Activated naive CD4-positive, alpha-beta T cell treated with anti-CD3 and anti-CD28 coated beads, Interleukin-2, amount 10 ng/mL, durations not matched to agents 7 days and 5 days (primary cell): ENCODE data around the gene APOB.
"Not testable (repeated sequence)": the region's sequence is repeated elsewhere in the genome, so short reads cannot be mapped to it uniquely, and the experiment has no call there.

Source experiments
- CTCF ChIA-PET: fragments of 350-600 bp; sonication (Branson Sonifier 250); formaldehyde crosslinking; loops from one replicate; lab custom pipeline; 2021; ENCODE audit warnings: antibody characterized with exemption; lab: Charles Lee
- DNase-seq: peaks from one replicate; pipeline ENCODE4 v3.0.0-alpha.2; 2020
- H3K27ac Mint-ChIP-seq: one replicate; pipeline ENCODE4 v1.8.0; 2021; ENCODE audit warnings: mild to moderate bottlenecking, moderate library complexity, mixed read lengths
- H3K27me3 Mint-ChIP-seq: one replicate; pipeline ENCODE4 v1.8.0; 2021; ENCODE audit warnings: mild to moderate bottlenecking, mixed read lengths
- H3K36me3 Mint-ChIP-seq: one replicate; pipeline ENCODE4 v1.8.0; 2021; ENCODE audit warnings: mixed read lengths
- H3K4me1 Mint-ChIP-seq: one replicate; pipeline ENCODE4 v1.8.0; 2021; ENCODE audit warnings: mixed read lengths
- H3K4me3 Mint-ChIP-seq: one replicate; pipeline ENCODE4 v1.8.0; 2021; ENCODE audit warnings: mild to moderate bottlenecking, moderate library complexity, mixed read lengths
- H3K9me3 Mint-ChIP-seq: one replicate; pipeline ENCODE4 v1.8.0; 2021; ENCODE audit warnings: mixed read lengths

APOB gene

GRCh38 chr2:21032338-21033236, 11.3 kb downstream of the APOB start:
- CTCF ChIA-PET, result interaction anchor here (1.0 to 1.9 kb wide), 2 partner anchors 10 to 285 kb away, joined by 3 to 7 read pairs; no protein-coding TSS in a partner anchor
- H3K9me3 Mint-ChIP-seq, result no peaks in the 10 kb centered on the region
- H3K27me3 Mint-ChIP-seq, result no peaks in the 10 kb centered on the region
- no peaks in the 10 kb centered on the region for H3K4me1 Mint-ChIP-seq
- no peaks in the 10 kb centered on the region for H3K36me3 Mint-ChIP-seq
- no peak for DNase-seq
- H3K27ac Mint-ChIP-seq, result no peak overlapping the region
- H3K4me3 Mint-ChIP-seq, result no peak overlapping the region

- no peaks in the 10 kb centered on the region for H3K4me1 Mint-ChIP-seq
- H3K27ac Mint-ChIP-seq, result no peak overlapping the region
- no peaks in the 10 kb centered on the region for H3K9me3 Mint-ChIP-seq
- no peaks in the 10 kb centered on the region for H3K27me3 Mint-ChIP-seq
- DNase-seq, result no peak
- H3K36me3 Mint-ChIP-seq, result no peaks in the 10 kb centered on the region
- CTCF ChIA-PET, result no interaction called here
- no peak overlapping the region for H3K4me3 Mint-ChIP-seq
Observed at GRCh38 chr2:21030983-21031968, 12.6 kb downstream of the APOB start.

- H3K4me3 Mint-ChIP-seq, result no peak overlapping the region
- H3K27me3 Mint-ChIP-seq, result no peaks in the 10 kb centered on the region
- no peaks in the 10 kb centered on the region for H3K4me1 Mint-ChIP-seq
- H3K9me3 Mint-ChIP-seq, result no peaks in the 10 kb centered on the region
- no peak overlapping the region for H3K27ac Mint-ChIP-seq
- CTCF ChIA-PET, result interaction anchor here (1.1 kb wide), 1 partner anchor 369 kb away, joined by 3 read pairs; no protein-coding TSS in a partner anchor
- no peak for DNase-seq
- no peaks in the 10 kb centered on the region for H3K36me3 Mint-ChIP-seq
Observed at GRCh38 chr2:21029519-21029918, 14.4 kb downstream of the APOB start.

DNA sequence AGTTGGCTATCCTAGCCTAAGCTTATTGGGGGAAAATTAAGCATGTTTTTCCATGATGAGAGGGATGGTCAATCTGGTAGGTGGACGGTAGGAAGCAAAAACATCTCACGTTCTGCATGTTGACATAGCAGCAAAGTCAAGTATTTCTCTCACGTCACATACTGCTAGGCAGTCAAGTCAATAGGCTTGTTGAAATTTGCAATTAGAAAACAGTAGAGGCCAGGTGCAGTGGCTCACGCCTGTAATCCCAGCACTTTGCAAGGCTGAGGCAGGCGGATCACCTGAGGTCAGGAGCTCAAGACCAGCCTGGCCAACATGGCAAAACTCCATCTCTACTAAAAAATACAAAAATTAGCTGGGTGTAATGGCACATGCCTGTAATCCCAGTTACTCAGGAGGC, 14.9 kb downstream of the APOB start:
- H3K4me3 Mint-ChIP-seq, result not testable (repeated sequence)

DNA sequence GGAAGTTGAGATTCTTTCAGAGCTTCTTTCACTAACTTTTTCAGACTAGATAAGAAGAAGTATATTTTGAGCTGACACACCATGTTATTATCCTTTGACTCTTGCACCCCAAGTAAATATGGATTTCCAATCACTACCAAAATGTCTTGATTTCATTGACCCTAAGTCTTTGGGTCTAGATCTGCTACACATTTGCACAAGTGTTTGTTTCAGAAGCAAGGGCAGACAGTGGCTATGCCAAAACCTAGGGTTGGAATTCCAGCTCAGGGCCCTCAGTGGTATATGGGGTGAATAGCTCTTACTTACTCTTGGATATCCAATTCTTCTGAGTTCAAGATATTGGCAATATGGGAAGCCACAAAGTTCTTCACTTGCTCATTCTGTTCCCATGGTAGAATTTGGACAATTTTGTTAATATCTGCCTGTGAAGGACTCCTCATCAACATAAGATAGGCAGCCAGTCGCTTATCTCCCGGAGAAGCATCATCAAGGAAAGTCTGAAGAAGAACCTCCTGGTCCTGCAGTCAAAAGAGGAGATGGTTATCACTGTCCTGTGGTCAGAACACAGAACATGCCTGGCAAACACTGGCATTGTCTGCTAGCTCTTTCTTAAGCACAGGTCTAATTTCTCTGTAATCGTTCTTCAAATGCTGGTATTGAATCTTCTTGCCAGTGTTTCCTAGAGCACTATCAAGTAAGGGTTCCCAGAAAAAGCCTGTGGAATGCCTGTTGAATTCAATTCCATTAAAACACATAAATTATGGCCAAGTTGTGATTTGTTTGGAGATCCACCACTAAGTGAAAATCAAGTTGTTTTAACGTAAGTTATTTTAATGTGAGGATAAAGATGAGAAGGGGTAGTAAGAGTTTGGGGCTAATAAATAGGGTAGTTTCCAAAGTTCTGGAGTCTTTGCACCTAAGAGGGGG, 15.6 kb downstream of the APOB start:
- H3K27me3 Mint-ChIP-seq, result no peaks in the 10 kb centered on the region
- no peak overlapping the region for H3K4me3 Mint-ChIP-seq
- no peak overlapping the region for H3K27ac Mint-ChIP-seq
- CTCF ChIA-PET, result interaction anchor here (1.3 kb wide), 1 partner anchor 13 kb away, joined by 3 read pairs; no protein-coding TSS in a partner anchor
- no peak for DNase-seq
- H3K9me3 Mint-ChIP-seq, result no peaks in the 10 kb centered on the region
- no peaks in the 10 kb centered on the region for H3K36me3 Mint-ChIP-seq
- H3K4me1 Mint-ChIP-seq, result no peaks in the 10 kb centered on the region

More for the DNA sequence above, 14.9 kb downstream of the APOB start:
- H3K27ac Mint-ChIP-seq, DNase-seq, H3K9me3 Mint-ChIP-seq, H3K27me3 Mint-ChIP-seq, H3K36me3 Mint-ChIP-seq, H3K4me1 Mint-ChIP-seq: not testable (repeated sequence)
- CTCF ChIA-PET, result interaction anchor here (1.1 kb wide), 1 partner anchor 368 kb away, joined by 3 read pairs; no protein-coding TSS in a partner anchor

DNA sequence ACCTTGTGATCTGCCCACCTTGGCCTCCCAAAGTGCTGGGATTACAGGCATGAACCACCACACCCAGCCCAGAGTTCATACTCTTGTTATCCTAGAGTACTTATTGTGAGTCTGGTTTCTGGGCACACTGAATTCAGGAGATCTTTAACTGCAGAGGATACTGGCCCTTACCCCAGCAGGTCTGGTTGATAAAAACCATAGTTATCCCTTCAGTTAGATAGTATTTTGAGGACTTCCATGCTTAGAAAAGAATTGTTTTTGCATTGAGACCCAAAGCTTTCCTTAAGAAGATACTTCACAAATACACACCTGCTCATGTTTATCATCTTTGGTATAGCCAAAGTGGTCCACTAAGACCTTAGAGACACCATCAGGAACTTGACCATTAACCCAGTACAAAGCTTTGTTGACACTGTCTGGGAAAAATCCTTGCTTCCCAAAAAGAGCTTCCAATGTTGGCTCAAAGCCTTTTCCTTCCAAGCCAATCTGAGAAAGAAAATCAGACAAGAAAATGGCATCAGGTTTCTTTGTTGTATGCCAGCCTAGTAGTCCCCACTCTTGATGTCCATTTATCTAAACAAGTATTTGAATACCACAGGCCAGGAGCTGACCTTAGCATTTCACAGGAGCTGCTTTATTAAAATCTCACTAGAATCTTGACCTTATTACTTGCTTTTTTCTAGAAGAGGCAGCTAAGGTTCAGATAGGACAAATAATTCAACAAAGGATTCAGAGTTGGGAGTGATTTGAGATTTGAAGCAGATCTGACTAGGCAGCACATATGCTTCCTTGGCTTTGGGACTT, 17.2 kb downstream of the APOB start:
- H3K9me3 Mint-ChIP-seq, result no peaks in the 10 kb centered on the region
- CTCF ChIA-PET, result interaction anchor here (1.3 kb wide), 1 partner anchor 15 kb away, joined by 3 read pairs; no protein-coding TSS in a partner anchor
- H3K27ac Mint-ChIP-seq, result no peak overlapping the region

GRCh38 chr2:21025690-21026478, 18.0 kb downstream of the APOB start:
- no peak overlapping the region for H3K27ac Mint-ChIP-seq

More for the DNA sequence above, 17.2 kb downstream of the APOB start:
- DNase-seq, result no peak
- Mint-ChIP-seq H3K4me3 (no peak overlapping the region), H3K36me3 (no peaks in the 10 kb centered on the region), H3K27me3 (peaks cover 5% of the 10 kb centered on the region), H3K4me1 (no peaks in the 10 kb centered on the region)

GRCh38 chr2:21024722-21025389, 19.0 kb downstream of the APOB start:
- Mint-ChIP-seq H3K4me1 (no peaks in the 10 kb centered on the region), H3K27me3 (peaks cover 5% of the 10 kb centered on the region), H3K36me3 (no peaks in the 10 kb centered on the region), H3K27ac (no peak overlapping the region), H3K4me3 (no peak overlapping the region), H3K9me3 (no peaks in the 10 kb centered on the region)
- CTCF ChIA-PET, result no interaction called here
- DNase-seq, result no peak

More at GRCh38 chr2:21025690-21026478, 18.0 kb downstream of the APOB start:
- H3K4me1 Mint-ChIP-seq, result no peaks in the 10 kb centered on the region
- CTCF ChIA-PET, result no interaction called here
- H3K9me3 Mint-ChIP-seq, result no peaks in the 10 kb centered on the region
- no peak overlapping the region for H3K4me3 Mint-ChIP-seq
- no peak for DNase-seq
- no peaks in the 10 kb centered on the region for H3K36me3 Mint-ChIP-seq
- H3K27me3 Mint-ChIP-seq, result peaks cover 5% of the 10 kb centered on the region

GRCh38 chr2:21024198-21024597, 19.7 kb downstream of the APOB start:
- CTCF ChIA-PET, result no interaction called here
- no peak overlapping the region for H3K4me3 Mint-ChIP-seq
- peaks cover 5% of the 10 kb centered on the region for H3K27me3 Mint-ChIP-seq
- no peak for DNase-seq
- no peaks in the 10 kb centered on the region for H3K4me1 Mint-ChIP-seq
- H3K27ac Mint-ChIP-seq, result no peak overlapping the region
- no peaks in the 10 kb centered on the region for H3K9me3 Mint-ChIP-seq
- H3K36me3 Mint-ChIP-seq, result no peaks in the 10 kb centered on the region

- Mint-ChIP-seq H3K27ac (no peak overlapping the region), H3K4me1 (no peaks in the 10 kb centered on the region), H3K27me3 (peaks cover 5% of the 10 kb centered on the region), H3K9me3 (no peaks in the 10 kb centered on the region), H3K36me3 (no peaks in the 10 kb centered on the region), H3K4me3 (no peak overlapping the region)
- no peak for DNase-seq
- CTCF ChIA-PET, result no interaction called here
Observed at GRCh38 chr2:21023419-21024181, 20.3 kb downstream of the APOB start.

GRCh38 chr2:21022792-21023367, 21.0 kb downstream of the APOB start:
- Mint-ChIP-seq H3K27ac (no peak overlapping the region), H3K36me3 (no peaks in the 10 kb centered on the region)
- CTCF ChIA-PET, result no interaction called here

More at GRCh38 chr2:21022792-21023367, 21.0 kb downstream of the APOB start:
- no peak overlapping the region for H3K4me3 Mint-ChIP-seq
- H3K4me1 Mint-ChIP-seq, result no peaks in the 10 kb centered on the region
- H3K9me3 Mint-ChIP-seq, result no peaks in the 10 kb centered on the region
- H3K27me3 Mint-ChIP-seq, result peaks cover 5% of the 10 kb centered on the region
- DNase-seq, result no peak
